GM18858 (cell line): ENCODE data around the gene UNC93A.
"Not testable (repeated sequence)": the region's sequence is repeated elsewhere in the genome, so short reads cannot be mapped to it uniquely, and the experiment has no call there.

Experiments used
- ATAC-seq: cut with Tn5 transposase; IDR thresholded peaks from one replicate; pipeline ENCODE4 v1.9.1; 2021; ENCODE audit not compliant: unreplicated experiment

UNC93A gene

GRCh38 chr6:167338541-167339117 is 47.5 kb downstream of the UNC93A start:
- no peak for ATAC-seq

DNA sequence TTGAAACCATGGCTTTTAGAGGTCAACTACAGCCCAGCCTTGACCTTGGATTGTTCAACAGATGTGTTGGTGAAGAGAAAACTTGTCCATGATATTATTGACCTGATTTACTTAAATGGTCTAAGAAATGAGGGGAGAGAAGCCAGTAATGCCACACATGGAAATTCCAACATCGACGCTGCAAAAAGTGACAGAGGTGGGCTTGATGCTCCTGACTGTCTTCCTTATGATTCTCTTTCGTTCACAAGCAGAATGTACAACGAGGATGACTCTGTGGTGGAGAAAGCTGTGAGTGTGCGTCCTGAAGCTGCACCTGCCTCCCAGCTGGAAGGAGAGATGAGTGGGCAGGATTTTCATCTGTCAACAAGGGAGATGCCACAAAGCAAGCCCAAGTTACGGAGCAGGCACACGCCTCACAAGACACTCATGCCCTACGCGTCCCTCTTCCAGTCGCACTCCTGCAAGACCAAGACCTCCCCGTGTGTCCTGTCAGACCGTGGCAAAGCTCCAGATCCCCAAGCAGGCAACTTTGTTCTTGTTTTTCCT is 50.0 kb downstream of the UNC93A start:
- no peak for ATAC-seq

GRCh38 chr6:167341665-167342655 is 50.8 kb downstream of the UNC93A start:
- no peak for ATAC-seq

GRCh38 chr6:167342879-167343610 is 51.9 kb downstream of the UNC93A start:
- ATAC-seq, result no peak

GRCh38 chr6:167345348-167345747 is 54.2 kb downstream of the UNC93A start:
- ATAC-seq, result no peak

- ATAC-seq, result no peak
Observed at GRCh38 chr6:167345960-167346359, 54.8 kb downstream of the UNC93A start.

DNA sequence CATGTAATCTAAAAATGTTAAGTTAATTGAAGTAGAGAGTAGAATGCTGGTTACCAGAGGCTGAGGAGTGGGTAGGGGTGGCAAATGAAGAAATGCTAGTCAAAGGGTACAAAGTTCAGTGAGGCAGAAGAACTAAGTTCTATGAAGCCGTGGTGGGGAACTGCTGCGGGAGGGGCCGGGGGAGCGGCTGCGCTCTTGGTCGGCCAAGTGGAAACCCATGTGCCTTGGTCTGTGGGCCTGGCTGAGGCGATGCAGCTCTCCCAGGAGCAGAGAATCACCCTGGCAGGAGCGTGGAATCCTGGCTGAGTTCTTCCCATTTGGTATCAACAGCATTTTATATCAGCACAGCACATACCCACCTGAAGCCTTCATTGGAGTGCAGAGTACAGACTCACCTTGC is 56.1 kb downstream of the UNC93A start:
- no peak for ATAC-seq

GRCh38 chr6:167349631-167350274 is 58.6 kb downstream of the UNC93A start:
- no peak for ATAC-seq

- no peak for ATAC-seq
Observed at GRCh38 chr6:167350275-167350696, 59.2 kb downstream of the UNC93A start.

DNA sequence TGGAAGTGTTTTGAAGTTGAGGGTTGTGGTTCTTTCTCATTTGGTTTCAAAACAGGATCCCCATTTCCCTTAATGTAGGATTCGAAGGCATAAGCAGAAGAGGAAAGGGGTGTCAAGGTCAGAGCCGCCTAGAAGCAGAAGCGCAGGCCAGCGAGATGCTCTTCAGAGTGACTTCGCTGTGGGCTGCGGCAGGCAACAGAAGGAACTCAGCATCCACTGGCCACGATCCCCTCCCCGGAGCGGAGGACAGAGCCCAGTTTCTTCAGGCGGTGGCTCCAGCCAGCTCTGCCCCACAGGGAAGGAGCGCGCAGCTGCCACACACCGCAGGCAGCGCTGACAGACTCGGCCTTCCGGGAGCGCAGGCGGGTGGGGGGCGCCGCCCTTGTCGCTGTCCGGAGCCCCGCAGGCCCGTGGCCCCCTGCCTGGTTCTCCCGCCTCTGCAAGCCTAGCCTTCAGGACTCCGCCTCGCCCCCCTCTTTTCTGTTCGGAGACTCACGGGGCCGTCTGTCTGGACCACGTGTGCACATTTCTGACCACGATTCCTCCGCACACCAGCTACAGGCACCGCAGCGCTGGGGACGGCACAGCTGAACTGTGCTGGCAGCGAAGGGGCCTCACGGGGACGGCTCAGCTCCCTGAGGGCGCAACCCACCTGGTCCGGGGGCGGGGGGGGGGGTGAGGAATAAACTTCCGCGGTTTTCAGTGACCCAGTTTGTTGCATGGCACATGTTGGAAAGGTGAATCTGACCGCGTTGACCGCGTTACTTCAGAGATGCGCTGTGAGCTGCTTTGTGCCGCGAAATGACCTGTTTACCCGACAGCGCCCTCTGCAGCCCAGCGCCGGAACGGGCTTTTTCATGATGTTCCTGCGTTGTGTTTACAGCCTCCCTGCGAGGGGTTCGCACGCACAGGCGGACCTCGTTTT is 59.9 kb downstream of the UNC93A start:
- peak; percentile 46 for ATAC-seq

GRCh38 chr6:167351656-167352345 is 60.7 kb downstream of the UNC93A start:
- ATAC-seq, result no peak

GRCh38 chr6:167356874-167357273 is 65.8 kb downstream of the UNC93A start:
- no peak for ATAC-seq

GRCh38 chr6:167358394-167358793 is 67.3 kb downstream of the UNC93A start:
- ATAC-seq, result not testable (repeated sequence)

GRCh38 chr6:167361170-167361569 is 70.1 kb downstream of the UNC93A start:
- not testable (repeated sequence) for ATAC-seq
